AG04449 (cell line): ENCODE data around the gene TAPBPL.

Experiments used
- CTCF ChIA-PET: fragments of 350-600 bp; formaldehyde crosslinking; extraction: SDS; loops from one replicate; lab custom pipeline; 2021; ENCODE audit warnings: antibody characterized with exemption; lab: Yijun Ruan, JAX
- POLR2A ChIA-PET: fragments of 400-600, 350-600 bp; formaldehyde crosslinking; extraction: SDS; loops from one replicate; lab custom pipeline; 2020; ENCODE audit warnings: antibody characterized with exemption, inconsistent platforms; lab: Yijun Ruan, JAX
- DNase-seq: peaks from one replicate; pipeline ENCODE4 v3.0.0-alpha.2; 2010; ENCODE audit warnings: low read depth, low spot score
- H3K4me3 ChIP-seq: 2 replicates; pipeline ENCODE4 v1.5.1; 2011; ENCODE audit warnings: low read depth, mild to moderate bottlenecking, control low read depth, low read length
- TF ChIP-seq, protein P1 (sequence below): IDR thresholded peaks from one replicate; pipeline ENCODE4 v1.5.1; 2011; ENCODE audit warnings: mild to moderate bottlenecking, moderate library complexity, low read length, control low read depth, inconsistent platforms; ENCODE audit not compliant: insufficient read depth; ENCODE audit errors: missing control alignments

The TAPBPL gene

DNA sequence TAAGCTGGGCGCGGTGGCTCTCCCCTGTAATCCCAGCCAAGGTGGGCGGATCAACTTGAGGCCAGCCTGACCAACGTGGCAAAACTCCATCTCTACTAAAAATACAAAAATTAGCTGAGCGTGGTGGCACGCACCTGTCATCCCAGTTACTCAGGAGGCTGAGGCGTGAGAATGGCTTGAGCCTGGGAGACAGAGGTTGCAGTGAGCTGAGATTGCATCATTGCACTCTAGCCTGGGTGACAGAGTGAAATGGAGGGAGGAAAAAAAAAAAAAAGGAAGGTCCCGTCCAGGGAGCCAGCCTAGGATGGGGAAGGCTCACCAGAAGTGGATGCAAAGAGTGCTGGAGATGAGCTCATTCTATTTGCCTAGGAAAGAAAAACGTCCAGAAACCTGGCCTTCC, 9.0 kb upstream of the TAPBPL start:
- no peak overlapping the region for H3K4me3 ChIP-seq
- no peak for DNase-seq
- TF ChIP-seq, protein P1, sequence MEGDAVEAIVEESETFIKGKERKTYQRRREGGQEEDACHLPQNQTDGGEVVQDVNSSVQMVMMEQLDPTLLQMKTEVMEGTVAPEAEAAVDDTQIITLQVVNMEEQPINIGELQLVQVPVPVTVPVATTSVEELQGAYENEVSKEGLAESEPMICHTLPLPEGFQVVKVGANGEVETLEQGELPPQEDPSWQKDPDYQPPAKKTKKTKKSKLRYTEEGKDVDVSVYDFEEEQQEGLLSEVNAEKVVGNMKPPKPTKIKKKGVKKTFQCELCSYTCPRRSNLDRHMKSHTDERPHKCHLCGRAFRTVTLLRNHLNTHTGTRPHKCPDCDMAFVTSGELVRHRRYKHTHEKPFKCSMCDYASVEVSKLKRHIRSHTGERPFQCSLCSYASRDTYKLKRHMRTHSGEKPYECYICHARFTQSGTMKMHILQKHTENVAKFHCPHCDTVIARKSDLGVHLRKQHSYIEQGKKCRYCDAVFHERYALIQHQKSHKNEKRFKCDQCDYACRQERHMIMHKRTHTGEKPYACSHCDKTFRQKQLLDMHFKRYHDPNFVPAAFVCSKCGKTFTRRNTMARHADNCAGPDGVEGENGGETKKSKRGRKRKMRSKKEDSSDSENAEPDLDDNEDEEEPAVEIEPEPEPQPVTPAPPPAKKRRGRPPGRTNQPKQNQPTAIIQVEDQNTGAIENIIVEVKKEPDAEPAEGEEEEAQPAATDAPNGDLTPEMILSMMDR, result no peak
- ChIA-PET POLR2A (interaction anchor here (0.6 kb wide), 1 partner anchor 27 kb away, joined by 3 read pairs; no protein-coding TSS in a partner anchor), CTCF (interaction anchor here (1.2 to 2.2 kb wide), 3 partner anchors 19 to 23 kb away, joined by 5 to 9 read pairs (median 6); no protein-coding TSS in a partner anchor)

DNA sequence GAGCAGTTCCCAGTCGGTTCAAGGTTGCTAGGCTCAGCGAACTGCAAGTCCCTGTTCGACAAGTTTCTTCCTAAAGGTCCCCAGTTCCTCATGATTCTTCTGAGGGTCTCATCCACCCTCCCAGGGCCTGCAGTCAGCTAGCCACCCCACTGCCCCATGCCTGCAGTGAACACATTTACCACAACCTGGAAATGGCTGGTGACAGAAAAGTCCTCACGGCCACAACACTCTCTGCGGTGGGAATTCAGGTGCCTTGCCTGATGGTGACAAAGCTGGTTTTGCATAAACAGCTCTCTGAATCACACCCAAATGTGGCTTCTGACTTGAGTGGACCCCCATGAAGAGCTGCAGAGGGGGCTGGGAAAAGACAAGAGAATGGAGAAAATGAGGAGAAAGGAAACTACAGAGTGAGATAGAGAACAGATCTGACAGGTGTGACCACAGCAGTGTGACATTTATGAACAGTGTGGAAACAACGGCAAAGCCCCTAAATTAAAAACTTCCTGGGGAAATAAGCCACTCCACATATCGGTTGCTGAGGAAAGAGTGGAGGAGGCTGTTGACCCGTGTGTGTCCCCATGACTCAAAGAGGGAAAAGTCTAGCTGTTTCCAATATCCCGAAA, 8.4 kb upstream of the TAPBPL start:
- POLR2A ChIA-PET, result no interaction called here

DNA sequence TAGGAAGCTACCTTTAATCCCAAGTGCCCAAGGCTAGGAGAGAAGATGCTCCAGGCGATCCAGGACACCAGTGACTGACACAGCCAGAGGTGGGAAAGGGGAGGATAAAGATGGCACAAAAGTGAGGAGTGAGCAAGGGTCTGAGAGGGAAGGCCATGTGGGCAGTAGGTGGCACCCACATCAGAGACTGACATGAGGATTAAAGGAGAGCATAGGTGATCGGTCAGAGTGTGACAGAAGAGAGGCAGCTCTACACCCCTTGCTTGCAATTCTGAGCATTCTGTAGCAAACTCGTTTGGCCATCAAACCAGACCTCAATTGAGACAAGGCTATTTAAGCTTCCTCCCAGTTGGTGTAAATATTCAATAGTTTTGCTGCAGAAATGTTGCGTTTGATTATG, 7.8 kb upstream of the TAPBPL start:
- no peak for DNase-seq
- POLR2A ChIA-PET, result no interaction called here
- CTCF ChIA-PET, result interaction anchor here (1.3 to 1.7 kb wide), 3 partner anchors 22 to 95 kb away, joined by 3 to 6 read pairs (median 4); no protein-coding TSS in a partner anchor
- TF ChIP-seq, protein P1, result no peak
- no peak overlapping the region for H3K4me3 ChIP-seq

More for the DNA sequence above, 8.4 kb upstream of the TAPBPL start:
- H3K4me3 ChIP-seq, result no peak overlapping the region
- CTCF ChIA-PET, result interaction anchor here (1.2 to 2.2 kb wide), 4 partner anchors 19 to 95 kb away, joined by 4 to 9 read pairs (median 6); no protein-coding TSS in a partner anchor
- no peak for DNase-seq
- TF ChIP-seq, protein P1, result no peak

DNA sequence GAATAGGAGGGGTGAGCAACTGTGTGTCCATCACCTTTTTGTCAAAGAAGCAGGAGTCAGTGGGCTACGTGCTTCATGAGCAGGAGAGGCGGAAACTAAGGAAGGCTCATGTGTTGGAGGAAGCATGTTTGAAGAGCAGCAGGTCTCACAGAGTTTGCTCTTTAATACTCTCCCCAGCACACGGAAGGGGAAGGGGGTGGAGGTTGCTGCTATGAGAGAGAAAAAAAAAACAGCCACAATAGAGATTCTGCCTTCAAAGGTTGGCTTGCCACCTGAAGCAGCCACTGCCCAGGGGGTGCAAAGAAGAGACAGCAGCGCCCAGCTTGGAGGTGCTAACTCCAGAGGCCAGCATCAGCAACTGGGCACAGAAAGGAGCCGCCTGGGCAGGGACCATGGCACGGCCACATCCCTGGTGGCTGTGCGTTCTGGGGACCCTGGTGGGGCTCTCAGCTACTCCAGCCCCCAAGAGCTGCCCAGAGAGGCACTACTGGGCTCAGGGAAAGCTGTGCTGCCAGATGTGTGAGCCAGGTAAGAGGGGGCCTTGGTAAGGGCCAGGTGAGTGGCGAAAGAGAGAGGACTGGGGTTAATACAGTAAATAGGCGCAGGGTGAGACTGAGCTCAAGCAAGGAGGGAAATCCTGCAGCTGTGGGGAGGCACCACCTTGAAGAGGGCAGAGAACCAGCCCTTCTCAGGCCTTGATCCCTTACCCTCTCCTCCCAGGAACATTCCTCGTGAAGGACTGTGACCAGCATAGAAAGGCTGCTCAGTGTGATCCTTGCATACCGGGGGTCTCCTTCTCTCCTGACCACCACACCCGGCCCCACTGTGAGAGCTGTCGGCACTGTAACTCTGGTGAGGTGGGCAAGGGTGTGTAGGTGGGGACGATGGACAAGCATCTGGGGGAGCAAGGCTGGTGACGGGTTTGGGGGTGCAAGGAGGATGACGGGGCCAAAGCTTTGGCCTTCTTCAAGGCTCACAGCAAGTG, 6.8 kb upstream of the TAPBPL start, which contains the start of gene CD27:
Gene CD27 (plus strand): TSS at position 252 of the 985 bp plus-strand sequence. CDS start 141 bp downstream, at position 393.
- CTCF ChIA-PET, result interaction anchor here (1.3 to 1.5 kb wide), 2 partner anchors 88 to 94 kb away, joined by 3 to 4 read pairs; no protein-coding TSS in a partner anchor
- no peak for DNase-seq
- H3K4me3 ChIP-seq, result no peak within 1 kb of the TSS

DNA sequence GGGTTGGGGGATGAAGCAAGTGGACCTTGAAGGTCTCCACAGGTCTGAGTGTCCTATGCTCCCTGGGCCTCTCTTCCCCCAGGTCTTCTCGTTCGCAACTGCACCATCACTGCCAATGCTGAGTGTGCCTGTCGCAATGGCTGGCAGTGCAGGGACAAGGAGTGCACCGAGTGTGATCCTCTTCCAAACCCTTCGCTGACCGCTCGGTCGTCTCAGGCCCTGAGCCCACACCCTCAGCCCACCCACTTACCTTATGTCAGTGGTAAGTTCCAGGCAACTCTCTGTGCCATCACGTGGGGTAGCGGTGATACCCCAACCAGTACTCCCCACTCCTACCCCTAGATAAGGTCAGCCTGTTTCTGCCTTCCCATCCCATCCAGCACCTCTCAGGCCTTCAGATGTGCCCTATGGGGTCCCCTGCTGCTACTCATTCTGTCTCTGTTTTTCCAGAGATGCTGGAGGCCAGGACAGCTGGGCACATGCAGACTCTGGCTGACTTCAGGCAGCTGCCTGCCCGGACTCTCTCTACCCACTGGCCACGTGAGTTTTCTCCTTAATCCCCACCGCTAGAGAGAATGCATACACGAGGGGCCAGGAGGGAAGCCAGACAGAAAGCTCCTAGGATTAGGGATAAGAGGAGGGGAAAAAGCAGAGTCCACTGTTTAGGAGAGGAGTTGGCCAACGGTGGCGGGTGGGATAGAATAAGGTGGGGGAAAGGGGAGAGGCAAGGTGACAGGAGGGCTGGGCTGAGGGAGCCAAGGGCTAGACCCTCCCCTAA, 1.6 kb upstream of the TAPBPL start:
- TF ChIP-seq, protein P1, result no peak
- ChIA-PET POLR2A (interaction anchor here (0.8 to 3.1 kb wide), 3 partner anchors 20 to 114 kb away, joined by 3 to 31 read pairs (median 4); partner anchors contain the start of gene VAMP1), CTCF (interaction anchor here (0.8 to 8.6 kb wide), 6 partner anchors 13 to 85 kb away, joined by 3 to 97 read pairs (median 4); no protein-coding TSS in a partner anchor)
- no peak for DNase-seq
- peak overlapping the region; percentile 75 for H3K4me3 ChIP-seq

More for the DNA sequence above, 6.8 kb upstream of the TAPBPL start, which contains the start of gene CD27:
- POLR2A ChIA-PET, result interaction anchor here (0.5 to 1.2 kb wide), 2 partner anchors 25 to 60 kb away, joined by 3 to 5 read pairs; partner anchors contain the start of gene VAMP1
- TF ChIP-seq, protein P1, result no peak
